ENCODE results near the gene EMC6. TPM values are rescaled to one million over a fixed set of nuclear protein-coding genes. Genes with fewer than 3 reads are reported as not detected.

The EMC6 gene
- total RNA-seq, 1 experiment from 2014 or later: 56.5 TPM

DNA sequence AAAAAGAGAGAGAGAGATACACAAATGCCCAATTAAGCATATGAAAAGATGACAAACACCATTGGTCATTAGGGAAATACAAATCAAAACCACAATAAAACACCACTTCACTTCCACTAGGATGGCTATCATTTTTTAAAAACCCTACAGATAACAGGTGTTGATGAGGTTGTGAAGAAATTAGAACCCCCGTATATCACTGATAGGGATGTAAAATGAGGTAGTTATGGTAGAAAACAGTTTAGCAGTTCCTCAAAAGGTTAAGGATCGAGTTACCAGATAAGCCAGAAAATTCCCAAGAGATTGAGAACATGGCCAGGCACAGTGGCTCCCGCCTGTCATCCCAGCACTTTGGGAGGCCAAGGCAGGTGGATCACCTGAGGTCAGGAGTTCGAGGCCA, 24.5 kb downstream of the EMC6 start:
- BruUV-seq (replicated peaks): no TSS peak
- Histone ChIP-seq H3K79me2 (ENCODE audit: low read length) (0 out of 2 replicates have a peak, but pooled peaks cover 4% of the 10 kb centered on the region), H3K27me3 (ENCODE audit: low read length) (no peaks in the 10 kb centered on the region), H3K9ac (ENCODE audit: low read length) (no peak overlapping the region), H3K4me3 (ENCODE audit: low read length) (no peak overlapping the region), H3K4me1 (ENCODE audit: insufficient read depth, low read length) (peaks cover 4% of the 10 kb centered on the region; the same call in 1 of the 2 replicates), H3K4me2 (ENCODE audit: low read length) (no peak overlapping the region), H3K36me3 (ENCODE audit: low read depth, low read length) (no peaks in the 10 kb centered on the region), H3K27ac (ENCODE audit: low read length) (no peak overlapping the region), H3K9me2 (replicated peaks; ENCODE audit: low read length) (no peaks in the 10 kb centered on the region), H3K9me3 (ENCODE audit: low read length) (no peaks in the 10 kb centered on the region), H2AFZ (ENCODE audit: low read length) (no peak overlapping the region), H3F3A (ENCODE audit: low read length, unreplicated experiment) (no peaks in the 10 kb centered on the region), H4K20me1 (ENCODE audit: low read length) (no peaks in the 10 kb centered on the region)
- ChIA-PET POLR2A (ENCODE audit: unreplicated experiment) (no interaction called here), CTCF (no interaction called here)
- intact Hi-C loops (cut with micrococcal nuclease): no loop called here
- no peak for DNase-seq
- TF ChIP-seq, protein P1, sequence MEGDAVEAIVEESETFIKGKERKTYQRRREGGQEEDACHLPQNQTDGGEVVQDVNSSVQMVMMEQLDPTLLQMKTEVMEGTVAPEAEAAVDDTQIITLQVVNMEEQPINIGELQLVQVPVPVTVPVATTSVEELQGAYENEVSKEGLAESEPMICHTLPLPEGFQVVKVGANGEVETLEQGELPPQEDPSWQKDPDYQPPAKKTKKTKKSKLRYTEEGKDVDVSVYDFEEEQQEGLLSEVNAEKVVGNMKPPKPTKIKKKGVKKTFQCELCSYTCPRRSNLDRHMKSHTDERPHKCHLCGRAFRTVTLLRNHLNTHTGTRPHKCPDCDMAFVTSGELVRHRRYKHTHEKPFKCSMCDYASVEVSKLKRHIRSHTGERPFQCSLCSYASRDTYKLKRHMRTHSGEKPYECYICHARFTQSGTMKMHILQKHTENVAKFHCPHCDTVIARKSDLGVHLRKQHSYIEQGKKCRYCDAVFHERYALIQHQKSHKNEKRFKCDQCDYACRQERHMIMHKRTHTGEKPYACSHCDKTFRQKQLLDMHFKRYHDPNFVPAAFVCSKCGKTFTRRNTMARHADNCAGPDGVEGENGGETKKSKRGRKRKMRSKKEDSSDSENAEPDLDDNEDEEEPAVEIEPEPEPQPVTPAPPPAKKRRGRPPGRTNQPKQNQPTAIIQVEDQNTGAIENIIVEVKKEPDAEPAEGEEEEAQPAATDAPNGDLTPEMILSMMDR (conservative IDR thresholded peaks at IDR 0.05; ENCODE audit: low read depth, low read length): no peak
- TF ChIP-seq EZH2 (IDR thresholded peaks at IDR 0.05; ENCODE audit: low read length, unreplicated experiment): no peak
- no peak for TF ChIP-seq EZH2phosphoT487 (IDR thresholded peaks at IDR 0.05; ENCODE audit: borderline replicate concordance, low read length)
- no peak for ATAC-seq

GRCh38 chr17:3693829-3694231, 25.2 kb downstream of the EMC6 start:
- intact Hi-C loops (cut with micrococcal nuclease): no loop called here
- H2AFZ ChIP-seq (ENCODE audit: low read length): no peak overlapping the region
- no peak for DNase-seq
- no peaks in the 10 kb centered on the region for H4K20me1 ChIP-seq (ENCODE audit: low read length)
- H3F3A ChIP-seq (ENCODE audit: low read length, unreplicated experiment): no peaks in the 10 kb centered on the region
- POLR2A ChIA-PET (ENCODE audit: unreplicated experiment): no interaction called here
- CTCF ChIA-PET: no interaction called here
- no peak overlapping the region for H3K4me2 ChIP-seq (ENCODE audit: low read length)
- TF ChIP-seq, protein P1 (conservative IDR thresholded peaks at IDR 0.05; ENCODE audit: low read depth, low read length): no peak
- no peak for TF ChIP-seq EZH2 (IDR thresholded peaks at IDR 0.05; ENCODE audit: low read length, unreplicated experiment)
- no peak for TF ChIP-seq EZH2phosphoT487 (IDR thresholded peaks at IDR 0.05; ENCODE audit: borderline replicate concordance, low read length)
- H3K4me3 ChIP-seq (ENCODE audit: low read length): no peak overlapping the region
- ATAC-seq: no peak
- H3K27me3 ChIP-seq (ENCODE audit: low read length): no peaks in the 10 kb centered on the region
- H3K9ac ChIP-seq (ENCODE audit: low read length): no peak overlapping the region
- H3K9me3 ChIP-seq (ENCODE audit: low read length): no peaks in the 10 kb centered on the region
- BruUV-seq (replicated peaks): no TSS peak
- no peak overlapping the region for H3K27ac ChIP-seq (ENCODE audit: low read length)
- peaks cover 4% of the 10 kb centered on the region; the same call in 1 of the 2 replicates for H3K4me1 ChIP-seq (ENCODE audit: insufficient read depth, low read length)
- no peaks in the 10 kb centered on the region for H3K9me2 ChIP-seq (replicated peaks; ENCODE audit: low read length)
- 0 out of 2 replicates have a peak, but pooled peaks cover 4% of the 10 kb centered on the region for H3K79me2 ChIP-seq (ENCODE audit: low read length)
- no peaks in the 10 kb centered on the region for H3K36me3 ChIP-seq (ENCODE audit: low read depth, low read length)

DNA sequence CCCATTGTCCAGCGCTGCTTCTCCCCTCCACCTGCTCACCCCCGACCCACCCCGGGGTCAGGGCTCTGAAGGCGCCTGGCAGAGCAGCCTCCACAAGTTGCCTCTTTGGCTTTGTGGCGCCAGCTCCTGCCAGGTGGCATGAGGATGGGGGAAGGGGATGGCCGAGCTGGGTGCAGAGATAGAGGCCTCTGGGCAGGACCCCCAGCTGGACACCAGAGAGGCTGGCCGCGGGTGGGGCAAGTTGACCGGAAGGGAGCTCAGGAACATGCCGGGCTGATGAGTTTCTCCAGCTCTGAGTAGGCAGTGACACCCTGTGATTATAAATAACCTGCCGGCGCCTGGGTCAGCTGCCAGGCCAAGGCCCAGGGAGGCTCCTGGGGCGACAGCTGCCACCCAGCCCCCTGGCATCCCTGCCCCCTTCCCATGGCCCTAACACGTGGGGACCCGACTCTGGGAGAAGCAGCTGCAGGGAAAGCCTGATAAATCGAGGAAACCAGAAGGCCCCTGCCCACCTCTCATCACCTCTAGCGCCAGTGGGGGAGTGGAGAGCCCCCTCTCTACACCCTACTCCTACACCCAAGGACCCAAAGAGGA, 26.6 kb downstream of the EMC6 start:
- peak overlapping the region; percentile 91 for H3K4me2 ChIP-seq (ENCODE audit: low read length)
- H3K9me3 ChIP-seq (ENCODE audit: low read length): no peaks in the 10 kb centered on the region
- H4K20me1 ChIP-seq (ENCODE audit: low read length): no peaks in the 10 kb centered on the region
- no TSS peak for BruUV-seq (replicated peaks)
- CTCF ChIA-PET: no interaction called here
- peak; percentile 9 for DNase-seq
- POLR2A ChIA-PET (ENCODE audit: unreplicated experiment): no interaction called here
- peak overlapping the region; percentile 75 for H2AFZ ChIP-seq (ENCODE audit: low read length)
- H3K4me3 ChIP-seq (ENCODE audit: low read length): peak overlapping the region; percentile 68
- ATAC-seq: peak; percentile 43
- intact Hi-C loops (cut with micrococcal nuclease): no loop called here
- H3F3A ChIP-seq (ENCODE audit: low read length, unreplicated experiment): no peaks in the 10 kb centered on the region
- TF ChIP-seq EZH2 (IDR thresholded peaks at IDR 0.05; ENCODE audit: low read length, unreplicated experiment): no peak
- TF ChIP-seq, protein P1 (conservative IDR thresholded peaks at IDR 0.05; ENCODE audit: low read depth, low read length): no peak
- TF ChIP-seq EZH2phosphoT487 (IDR thresholded peaks at IDR 0.05; ENCODE audit: borderline replicate concordance, low read length): no peak
- H3K27ac ChIP-seq (ENCODE audit: low read length): no peak overlapping the region
- peak overlapping the region; percentile 36 for H3K9ac ChIP-seq (ENCODE audit: low read length)
- H3K9me2 ChIP-seq (replicated peaks; ENCODE audit: low read length): no peaks in the 10 kb centered on the region
- 0 out of 2 replicates have a peak, but pooled peaks cover 4% of the 10 kb centered on the region for H3K79me2 ChIP-seq (ENCODE audit: low read length)
- no peaks in the 10 kb centered on the region for H3K27me3 ChIP-seq (ENCODE audit: low read length)
- H3K4me1 ChIP-seq (ENCODE audit: insufficient read depth, low read length): peaks cover 4% of the 10 kb centered on the region; the same call in 1 of the 2 replicates
- no peaks in the 10 kb centered on the region for H3K36me3 ChIP-seq (ENCODE audit: low read depth, low read length)
